Stimulated activated CD4-positive, alpha-beta T cell treated with anti-CD3 and anti-CD28 coated beads, Interleukin-4, amount 100 ng/mL, for 48 hours (primary cell): ENCODE measurements around the gene EPDR1.

Source experiments
- DNase-seq, 2 donors: peaks; one replicate each; pipeline ENCODE4 v3.0.0-alpha.2; 2020; ENCODE audit warnings: low read depth in 2 of 2

Gene EPDR1

GRCh38 chr7:37920305-37920848, at the start of gene EPDR1:
TSS of gene EPDR1 (plus strand) at chr7:37920640. CDS start at chr7:37920940, 300 bp downstream.
- DNase-seq = peak in 1 of 2 donors; percentile 23

- no peak for DNase-seq
These were observed 38.4 kb upstream of the EPDR1 start for GRCh38 chr7:37882086-37882485.

DNA sequence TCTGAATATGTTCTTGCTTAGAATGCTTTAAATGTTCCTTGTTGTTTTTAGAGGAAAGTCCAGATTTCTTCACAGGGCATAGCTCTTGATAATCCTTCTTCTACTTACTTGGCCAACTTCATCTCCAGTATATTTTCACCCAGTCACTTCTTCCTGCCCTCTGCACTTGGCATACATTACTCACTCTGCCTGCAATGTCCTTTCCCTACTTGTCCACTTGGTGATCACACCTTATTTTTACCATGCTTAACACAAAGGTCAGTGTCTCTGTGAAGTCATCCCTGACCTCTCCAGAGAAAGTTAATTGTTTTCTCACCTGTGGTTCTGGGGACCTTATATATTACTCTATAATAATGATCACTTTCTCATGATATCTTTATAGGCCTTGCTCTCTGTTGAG, 27.1 kb upstream of the EPDR1 start:
- no peak for DNase-seq

- DNase-seq = no peak
These were observed 25.8 kb upstream of the EPDR1 start for GRCh38 chr7:37894671-37895070.

DNA sequence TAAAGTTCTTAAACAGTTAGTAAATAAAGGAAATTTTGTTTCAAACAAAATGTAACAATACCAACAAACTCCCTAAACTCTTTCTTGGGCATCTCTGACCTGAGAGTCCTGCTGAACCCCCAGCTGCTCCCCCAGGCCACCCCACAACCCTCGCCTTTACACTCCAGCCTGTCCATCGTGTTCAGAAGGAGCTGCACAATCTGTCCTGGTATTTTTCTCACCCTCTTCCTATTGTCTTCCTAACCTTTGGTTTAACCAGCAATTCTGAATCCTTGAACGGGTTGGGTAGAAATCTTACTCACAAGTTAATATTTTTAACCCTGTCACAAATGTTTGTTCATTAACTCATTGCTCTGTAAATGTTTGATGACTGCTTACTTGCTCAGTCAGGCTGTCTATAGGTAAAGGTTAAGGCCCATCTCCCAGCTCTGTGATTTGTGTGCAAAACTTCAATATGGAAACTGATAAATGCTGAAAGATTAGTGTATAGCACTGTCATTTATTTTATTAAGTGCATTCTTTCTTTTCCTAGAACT, 20.7 kb upstream of the EPDR1 start:
- no peak for DNase-seq

DNA sequence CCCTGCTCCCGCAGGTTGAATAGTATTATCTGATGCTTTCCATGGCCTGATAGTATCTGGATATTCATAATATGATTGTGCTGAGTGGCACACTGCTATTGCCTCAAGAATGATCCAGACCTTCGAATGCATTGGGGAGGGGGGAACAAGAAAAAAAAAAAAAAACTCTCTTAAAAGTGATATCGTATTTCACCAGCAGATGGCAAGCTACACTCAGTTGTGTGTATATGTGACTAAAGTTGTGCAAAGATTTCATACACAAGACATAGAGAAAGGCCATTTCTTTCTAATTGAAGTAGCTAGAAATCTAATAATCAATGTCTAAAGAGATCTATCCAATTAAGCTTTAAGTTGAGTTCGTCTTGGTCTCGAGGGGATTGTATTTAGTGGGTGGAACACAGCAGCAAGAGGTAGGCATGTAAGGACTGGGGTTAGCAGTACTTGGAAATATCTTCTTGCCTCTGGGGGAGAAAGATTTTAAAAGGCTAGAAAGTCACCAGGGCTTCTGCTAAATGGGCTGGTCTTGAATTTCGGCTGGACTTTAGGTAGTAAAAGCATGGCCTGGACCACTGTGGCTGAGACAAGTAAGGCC, 19.1 kb upstream of the EPDR1 start:
- no peak for DNase-seq

DNA sequence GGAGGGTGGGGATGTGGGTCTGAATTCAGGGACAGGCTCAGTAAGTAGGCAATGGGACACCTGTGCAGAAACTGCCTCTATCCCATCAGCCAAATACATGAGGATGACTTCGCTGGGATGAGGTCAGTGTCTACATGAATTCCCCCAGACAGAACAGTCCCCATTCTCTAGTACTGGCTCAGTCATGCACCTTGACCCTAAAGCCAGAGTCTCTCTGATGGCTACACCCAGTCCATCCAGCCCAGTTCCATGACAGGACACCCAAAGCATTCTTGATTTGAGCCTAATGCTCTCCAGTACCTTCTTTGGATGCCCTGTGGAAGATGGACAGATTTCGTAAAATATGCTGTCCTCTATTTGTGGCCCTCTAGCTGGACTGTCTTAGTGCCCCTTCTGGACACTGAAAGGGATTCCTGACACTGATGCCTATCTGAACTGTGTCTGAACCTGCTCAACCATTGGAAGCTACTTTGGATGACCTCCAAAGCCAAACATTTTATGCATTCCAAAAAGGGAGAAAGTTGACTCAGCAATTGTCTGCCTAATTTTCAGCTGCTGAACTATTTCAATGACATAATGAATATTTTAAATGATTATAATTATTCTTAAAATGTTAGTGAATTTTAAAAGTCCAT, 18.4 kb upstream of the EPDR1 start:
- no peak for DNase-seq

GRCh38 chr7:37908221-37908788, 12.1 kb upstream of the EPDR1 start:
- no peak for DNase-seq

DNA sequence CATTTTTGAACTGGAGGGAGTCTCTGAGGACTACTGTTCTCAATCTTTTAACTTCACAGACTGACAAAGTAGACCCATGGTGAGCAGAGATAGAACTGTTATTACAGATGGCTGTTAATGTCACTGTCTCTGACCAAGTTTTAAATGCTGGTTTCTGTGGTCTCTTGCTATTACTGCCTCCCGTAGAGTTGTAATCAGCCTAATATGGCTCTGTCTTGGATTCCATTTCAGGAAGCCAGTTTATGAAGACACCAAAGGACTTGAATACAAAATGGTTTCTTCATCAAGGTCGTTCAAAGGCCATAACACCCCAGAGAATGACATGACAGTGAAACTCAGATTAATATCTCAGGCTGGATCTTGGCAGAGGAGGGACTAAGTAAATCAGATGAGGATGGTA, 7.7 kb upstream of the EPDR1 start:
- DNase-seq = no peak

DNA sequence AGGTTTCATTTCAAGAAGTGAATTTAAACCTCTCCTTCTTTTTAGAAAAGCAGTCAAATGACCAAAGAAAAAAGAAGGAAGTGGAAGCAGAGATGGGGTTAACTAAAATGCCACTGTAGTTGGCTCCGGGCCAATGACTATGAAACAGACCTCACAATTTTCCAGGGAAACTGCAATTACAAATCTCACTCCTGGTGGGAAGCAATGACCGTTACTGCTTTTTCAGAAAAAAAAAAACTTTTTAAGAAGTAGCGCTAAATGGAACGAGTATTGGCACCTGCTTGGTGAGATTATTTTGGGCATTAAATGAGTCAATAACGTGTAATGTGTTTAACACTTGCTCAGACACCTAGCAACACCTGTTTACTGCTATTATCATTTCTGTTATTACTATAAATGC, 5.0 kb upstream of the EPDR1 start:
- no peak for DNase-seq

GRCh38 chr7:37916017-37916672, 4.3 kb upstream of the EPDR1 start:
- no peak for DNase-seq

DNA sequence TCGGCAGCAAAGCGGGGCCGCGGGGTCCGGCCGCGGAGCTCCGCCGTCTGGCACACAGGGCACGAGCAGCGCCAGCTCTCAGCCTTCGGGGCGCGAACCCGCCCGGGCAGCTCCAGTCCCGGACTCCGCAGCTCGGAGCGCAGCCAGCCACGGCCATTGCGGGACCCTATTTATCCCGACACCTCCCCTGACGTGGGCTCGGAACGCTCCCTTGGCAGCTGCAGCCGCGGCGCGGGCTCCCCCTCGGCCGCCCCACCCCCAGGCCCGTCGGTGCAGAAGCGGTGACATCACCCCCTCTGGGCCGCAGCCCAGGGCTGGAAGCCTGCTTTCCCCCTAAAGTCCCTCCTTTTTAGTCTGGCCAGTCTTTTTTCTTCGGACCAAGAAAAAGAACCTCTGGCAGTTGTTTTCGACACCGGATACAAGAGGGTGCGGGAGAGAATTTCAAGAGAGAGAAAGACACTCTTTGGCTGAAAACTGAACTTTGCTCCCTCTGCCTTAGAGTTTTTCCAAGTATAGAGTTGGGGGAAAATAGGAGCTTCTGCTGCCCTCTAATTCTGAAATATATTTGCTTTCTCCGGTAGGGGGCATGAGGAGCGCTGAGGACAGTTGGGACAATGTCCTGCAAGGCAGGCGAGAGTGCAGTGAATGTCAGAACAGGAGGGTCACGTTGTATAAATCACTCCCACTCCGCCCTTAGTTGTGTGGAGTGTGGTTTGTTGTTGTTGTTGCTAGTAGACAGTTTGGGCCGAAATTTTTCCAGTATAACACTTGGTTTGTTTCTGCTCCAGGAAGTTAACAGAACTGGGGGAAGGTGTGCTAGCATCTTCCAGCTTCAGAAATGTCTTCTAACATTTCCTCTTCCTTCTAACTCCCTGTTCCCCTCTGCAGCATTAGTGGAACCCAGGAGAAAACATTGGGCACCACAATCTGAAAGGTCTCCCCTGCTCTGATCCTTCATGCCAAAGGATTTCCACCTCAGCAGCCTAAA, 3.5 kb upstream of the EPDR1 start, which contains the start of gene SFRP4:
Gene SFRP4, minus strand, starts transcription at position 145 of the 988 bp plus-strand sequence. CDS start 280 bp downstream, outside the sequence.
- no peak for DNase-seq

- no peak for DNase-seq
These were observed 1.9 kb upstream of the EPDR1 start for GRCh38 chr7:37918526-37918925.

DNA sequence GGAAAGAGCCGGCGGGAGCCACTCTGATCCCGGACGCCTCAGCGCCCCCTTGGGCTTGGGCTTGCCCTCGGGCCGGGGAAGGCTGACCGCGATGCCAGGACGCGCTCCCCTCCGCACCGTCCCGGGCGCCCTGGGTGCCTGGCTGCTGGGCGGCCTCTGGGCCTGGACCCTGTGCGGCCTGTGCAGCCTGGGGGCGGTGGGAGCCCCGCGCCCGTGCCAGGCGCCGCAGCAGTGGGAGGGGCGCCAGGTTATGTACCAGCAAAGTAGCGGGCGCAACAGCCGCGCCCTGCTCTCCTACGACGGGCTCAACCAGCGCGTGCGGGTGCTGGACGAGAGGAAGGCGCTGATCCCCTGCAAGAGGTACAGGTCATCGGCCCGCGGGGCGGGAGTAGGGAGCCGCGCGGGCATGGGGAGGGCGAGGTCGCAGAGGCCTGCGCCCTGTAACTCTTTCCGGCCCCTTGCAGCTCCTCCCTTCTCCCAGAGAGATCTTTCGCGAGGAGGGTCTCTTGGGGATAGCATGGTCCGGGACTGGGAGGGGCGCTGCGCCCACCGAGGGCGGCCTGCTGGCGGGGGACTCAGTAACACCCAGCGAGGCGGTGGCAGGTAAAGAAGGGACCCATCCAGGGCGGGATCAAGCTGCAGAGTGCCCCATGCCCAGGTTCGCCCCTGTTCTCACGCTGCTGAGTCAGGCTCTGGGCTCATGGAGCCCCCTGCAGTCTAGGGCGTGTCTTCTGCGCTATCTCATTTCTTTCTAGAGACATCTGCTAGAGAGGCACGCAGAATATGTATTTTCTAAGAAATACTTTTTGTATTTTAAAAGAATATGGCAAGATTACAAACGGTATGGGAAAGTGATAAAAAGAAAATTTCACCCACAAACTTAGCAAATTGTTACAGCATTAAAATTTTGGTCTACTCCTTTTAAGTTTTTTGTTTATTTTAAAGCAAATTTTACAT, 687 bp downstream of the EPDR1 start:
- no peak for DNase-seq

DNA sequence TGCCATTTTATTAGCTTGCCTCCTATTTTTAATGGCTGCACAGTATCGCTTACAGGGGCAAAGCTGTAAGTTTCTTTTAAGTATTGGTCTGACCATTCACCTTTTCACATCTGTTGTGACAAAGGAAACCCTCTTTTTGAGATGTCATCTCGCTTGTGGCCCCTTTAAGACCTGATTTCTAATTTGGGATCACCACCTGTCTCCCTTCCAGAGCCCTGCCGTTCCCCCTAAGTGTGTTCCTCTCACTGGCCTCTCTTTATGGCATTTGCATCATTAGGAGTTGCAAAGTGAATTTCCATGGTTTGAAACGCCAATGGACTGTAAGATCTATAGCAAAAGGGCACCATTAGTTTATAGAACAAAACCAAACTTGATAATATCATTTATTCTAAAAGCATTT, 1.4 kb downstream of the EPDR1 start:
- no peak for DNase-seq

GRCh38 chr7:37923996-37924395, 3.6 kb downstream of the EPDR1 start:
- no peak for DNase-seq

- DNase-seq = no peak
These were observed 4.1 kb downstream of the EPDR1 start for GRCh38 chr7:37924491-37925041.

GRCh38 chr7:37925620-37926019, 5.2 kb downstream of the EPDR1 start:
- DNase-seq = no peak

DNA sequence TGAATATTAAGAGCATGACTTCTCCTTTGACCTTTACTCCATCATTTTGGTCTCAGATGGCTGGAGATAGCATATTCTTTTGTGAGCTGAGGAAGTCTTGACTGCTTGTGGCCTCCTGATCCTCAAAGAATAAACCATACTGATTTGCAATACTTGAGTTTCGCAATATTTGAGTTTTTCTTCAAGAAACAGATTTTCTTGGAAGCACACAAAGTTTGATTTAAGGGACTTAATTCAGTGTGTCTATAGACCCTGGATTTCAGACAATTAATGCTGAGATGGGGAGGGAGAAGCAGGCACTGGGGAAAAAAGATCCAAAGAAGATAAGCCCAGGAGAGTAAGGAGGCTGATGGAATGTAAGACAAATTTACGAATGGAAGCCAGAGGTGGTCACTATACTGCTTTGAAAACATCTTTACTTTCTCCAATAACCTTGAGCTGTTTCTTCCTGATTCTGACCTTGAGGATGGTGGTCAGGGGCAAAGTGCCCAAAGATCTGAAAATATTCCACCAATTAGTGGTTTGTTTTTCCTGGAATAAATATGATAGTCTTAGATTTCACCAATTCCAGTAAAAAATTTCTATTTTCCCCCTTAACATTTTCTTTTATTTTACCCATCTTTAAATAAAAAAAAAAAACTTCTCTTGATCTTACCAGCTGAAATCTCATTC, 7.5 kb downstream of the EPDR1 start:
- no peak for DNase-seq
